KOPT-K1 (cell line): Measurements from ENCODE around the gene PLEKHG4B.
A peak's percentile ranks its signal among the peaks of the same experiment; 100 is the strongest.
"Not testable (repeated sequence)": the region's sequence is repeated elsewhere in the genome, so short reads cannot be mapped to it uniquely, and the experiment has no call there.

ENCODE experiments used
- H3K27ac ChIP-seq: fragments of 200-600 bp; sonication (generic); 2 replicates; pipeline ENCODE4 v1.5.1; 2016; ENCODE audit warnings: antibody characterized with exemption, mild to moderate bottlenecking, low read depth, low read length; ENCODE audit not compliant: poor library complexity, severe bottlenecking
- H3K36me3 ChIP-seq: fragments of 200-600 bp; sonication (generic); 2 replicates; pipeline ENCODE4 v1.5.1; 2017; ENCODE audit warnings: antibody characterized with exemption, mild to moderate bottlenecking, low read length, moderate library complexity; ENCODE audit not compliant: insufficient read depth
- H3K9me3 ChIP-seq: fragments of 200-600 bp; sonication (generic); 2 replicates; pipeline ENCODE4 v1.5.1; 2017; ENCODE audit warnings: antibody characterized with exemption, low read length, mild to moderate bottlenecking; ENCODE audit not compliant: insufficient read depth, poor library complexity, severe bottlenecking

PLEKHG4B gene

GRCh38 chr5:204001-204400 lies 112.0 kb downstream of the PLEKHG4B start:
- no peaks in the 10 kb centered on the region for H3K9me3 ChIP-seq
- no peak overlapping the region for H3K27ac ChIP-seq
- H3K36me3 ChIP-seq = peaks cover 64% of the 10 kb centered on the region

- Histone ChIP-seq H3K27ac (no peak overlapping the region), H3K9me3 (no peaks in the 10 kb centered on the region), H3K36me3 (peaks cover 64% of the 10 kb centered on the region)
These were observed 112.5 kb downstream of the PLEKHG4B start for GRCh38 chr5:204462-204861.

GRCh38 chr5:204966-205670 lies 113.2 kb downstream of the PLEKHG4B start:
- peaks cover 64% of the 10 kb centered on the region for H3K36me3 ChIP-seq
- no peak overlapping the region for H3K27ac ChIP-seq

GRCh38 chr5:206406-206805 lies 114.4 kb downstream of the PLEKHG4B start:
- no peaks in the 10 kb centered on the region for H3K9me3 ChIP-seq
- peaks cover 64% of the 10 kb centered on the region for H3K36me3 ChIP-seq
- H3K27ac ChIP-seq = no peak overlapping the region

More at GRCh38 chr5:204966-205670, 113.2 kb downstream of the PLEKHG4B start:
- H3K9me3 ChIP-seq = no peaks in the 10 kb centered on the region

- Histone ChIP-seq H3K9me3 (no peaks in the 10 kb centered on the region), H3K27ac (no peak overlapping the region), H3K36me3 (peaks cover 61% of the 10 kb centered on the region)
These were observed 115.1 kb downstream of the PLEKHG4B start for GRCh38 chr5:206927-207536.

- H3K36me3 ChIP-seq = peaks cover 56% of the 10 kb centered on the region
- H3K9me3 ChIP-seq = no peaks in the 10 kb centered on the region
- H3K27ac ChIP-seq = no peak overlapping the region
These were observed 115.6 kb downstream of the PLEKHG4B start for GRCh38 chr5:207599-207998.

- Histone ChIP-seq H3K27ac (no peak overlapping the region), H3K9me3 (no peaks in the 10 kb centered on the region), H3K36me3 (peaks cover 49% of the 10 kb centered on the region)
These were observed 116.6 kb downstream of the PLEKHG4B start for GRCh38 chr5:208449-209114.

- H3K36me3 ChIP-seq = peaks cover 19% of the 10 kb centered on the region
- no peak overlapping the region for H3K27ac ChIP-seq
- H3K9me3 ChIP-seq = no peaks in the 10 kb centered on the region
These were observed 121.9 kb downstream of the PLEKHG4B start for GRCh38 chr5:213803-214395.

- H3K9me3 ChIP-seq, H3K27ac ChIP-seq: not testable (repeated sequence)
- peaks cover 19% of the 10 kb centered on the region for H3K36me3 ChIP-seq
These were observed 123.3 kb downstream of the PLEKHG4B start for GRCh38 chr5:215256-215655.

- not testable (repeated sequence) for H3K27ac ChIP-seq
- H3K36me3 ChIP-seq = peaks cover 19% of the 10 kb centered on the region
These were observed 124.1 kb downstream of the PLEKHG4B start for GRCh38 chr5:216076-216475.

GRCh38 chr5:217494-218456 lies 125.8 kb downstream of the PLEKHG4B start, which contains the start of the genes CCDC127 and SDHA:
Gene CCDC127 (minus strand): TSS chr5:218153. CDS start chr5:216849, 1,304 bp downstream.
Gene SDHA (plus strand): TSS chr5:218320. CDS start chr5:218356, 36 bp downstream.
- not testable (repeated sequence) for H3K9me3 ChIP-seq
- H3K36me3 ChIP-seq = peaks cover 22% of the 10 kb centered on the region
- peak within 1 kb of the TSS; percentile 83 for H3K27ac ChIP-seq

More at GRCh38 chr5:216076-216475, 124.1 kb downstream of the PLEKHG4B start:
- not testable (repeated sequence) for H3K9me3 ChIP-seq

- Histone ChIP-seq H3K9me3 (no peaks in the 10 kb centered on the region), H3K36me3 (peaks cover 26% of the 10 kb centered on the region), H3K27ac (peak overlapping the region; percentile 83)
These were observed 126.7 kb downstream of the PLEKHG4B start for GRCh38 chr5:218457-219291.

GRCh38 chr5:219460-219863 lies 127.5 kb downstream of the PLEKHG4B start:
- Histone ChIP-seq H3K9me3 (no peaks in the 10 kb centered on the region), H3K36me3 (peaks cover 26% of the 10 kb centered on the region), H3K27ac (peak overlapping the region; percentile 83)
